Measurements from ENCODE around the gene YY1. TPM values are rescaled to one million over a fixed set of nuclear protein-coding genes. Genes with fewer than 3 reads are reported as not detected.

Gene YY1
- total and polyA plus RNA-seq, 2 of the 8 experiments (the other 6 are each of a cell fraction or from before 2014, with no cell fraction given), result 26.4 to 106 TPM

GRCh38 chr14:100199240-100199860 is 39.6 kb upstream of the YY1 start (continued):
- no peak for TF ChIP-seq CHD7 (IDR thresholded peaks at IDR 0.05; ENCODE audit: insufficient replicate concordance, low read length)
- TF ChIP-seq SP4 (IDR thresholded peaks at IDR 0.05; ENCODE audit: low read length), result no peak
- no peak for TF ChIP-seq TAF7 (optimal IDR thresholded peaks at IDR 0.05; ENCODE audit: borderline replicate concordance, low read depth, low read length)
- TF ChIP-seq SIRT6 (IDR thresholded peaks at IDR 0.05; ENCODE audit: low read length), result no peak
- TF ChIP-seq SP2 (IDR thresholded peaks at IDR 0.05; ENCODE audit: low read length), result no peak
- no peak for TF ChIP-seq RAD21 (IDR thresholded peaks at IDR 0.05 in 1 of 2, conservative IDR thresholded peaks at IDR 0.05 in 1 of 2; ENCODE audit: low read depth in 2 of 2, low read length in 2 of 2)
- TF ChIP-seq KDM5A (IDR thresholded peaks at IDR 0.05; ENCODE audit: low read length), result no peak
- no peak for TF ChIP-seq CTCF (IDR thresholded peaks at IDR 0.05; ENCODE audit: control extremely low read depth in 1 of 3, insufficient read depth in 1 of 3, low read depth in 1 of 3, low read length in 3 of 3)
